Activated CD4-positive, alpha-beta memory T cell treated with anti-CD3 and anti-CD28 coated beads, Interleukin-2, amount 10 ng/mL, durations not matched to agents 7 days and 5 days (primary cell): ENCODE data around the gene CYP2A6. TPM values are rescaled to one million over a fixed set of nuclear protein-coding genes. Genes with fewer than 3 reads are reported as not detected.
"Not testable (repeated sequence)": the region's sequence is repeated elsewhere in the genome, so short reads cannot be mapped to it uniquely, and the experiment has no call there.

Experiments used
- CTCF ChIA-PET: fragments of 350-600 bp; sonication (Branson Sonifier 250); formaldehyde crosslinking; loops from one replicate; lab custom pipeline; 2021; ENCODE audit warnings: antibody characterized with exemption, inconsistent platforms; lab: Charles Lee
- POLR2A ChIA-PET: fragments of 350-600 bp; sonication (Branson Sonifier 250); formaldehyde crosslinking; loops from one replicate; lab custom pipeline; 2021; ENCODE audit warnings: antibody characterized with exemption; lab: Charles Lee
- DNase-seq: peaks from one replicate; pipeline ENCODE4 v3.0.0-alpha.2; 2020
- H3K27ac Mint-ChIP-seq: one replicate; pipeline ENCODE4 v1.8.0; 2021; ENCODE audit warnings: mild to moderate bottlenecking, mixed read lengths
- H3K27me3 Mint-ChIP-seq: one replicate; pipeline ENCODE4 v1.8.0; 2021; ENCODE audit warnings: mixed read lengths
- H3K36me3 Mint-ChIP-seq: one replicate; pipeline ENCODE4 v1.8.0; 2021; ENCODE audit warnings: low read depth, mixed read lengths
- H3K4me1 Mint-ChIP-seq: one replicate; pipeline ENCODE4 v1.8.0; 2021; ENCODE audit warnings: mixed read lengths
- H3K4me3 Mint-ChIP-seq: one replicate; pipeline ENCODE4 v1.8.0; 2021; ENCODE audit warnings: mild to moderate bottlenecking, mixed read lengths
- H3K9me3 Mint-ChIP-seq: one replicate; pipeline ENCODE4 v1.8.0; 2021; ENCODE audit warnings: mixed read lengths
- total RNA-seq, 2 experiments: library from RNA; stranded (reverse); gene quantifications; one replicate each; pipeline ENCODE4 v1.2.3, GENCODE V29; 2021

The CYP2A6 gene
- total RNA-seq, 2 experiments from 2014 or later, result not detected

- Mint-ChIP-seq H3K36me3 (no peaks in the 10 kb centered on the region), H3K27me3 (peaks cover 16% of the 10 kb centered on the region), H3K4me1 (peaks cover 7% of the 10 kb centered on the region), H3K4me3 (no peak overlapping the region), H3K9me3 (no peaks in the 10 kb centered on the region), H3K27ac (no peak overlapping the region)
- CTCF ChIA-PET, result interaction anchor here (1.1 kb wide), 1 partner anchor 18 kb away, joined by 3 read pairs; no protein-coding TSS in a partner anchor
- POLR2A ChIA-PET, result no interaction called here
- DNase-seq, result no peak
Measured at GRCh38 chr19:40836754-40837429, 13.4 kb downstream of the CYP2A6 start.

- H3K4me1 Mint-ChIP-seq, H3K4me3 Mint-ChIP-seq, H3K27me3 Mint-ChIP-seq, DNase-seq, H3K36me3 Mint-ChIP-seq, POLR2A ChIA-PET, H3K27ac Mint-ChIP-seq, H3K9me3 Mint-ChIP-seq: not testable (repeated sequence)
- CTCF ChIA-PET, result interaction anchor here (0.7 kb wide), 1 partner anchor 762 kb away, joined by 3 read pairs; no protein-coding TSS in a partner anchor
Measured at GRCh38 chr19:40833728-40834533, 16.3 kb downstream of the CYP2A6 start.

- H3K27ac Mint-ChIP-seq, H3K9me3 Mint-ChIP-seq, H3K4me3 Mint-ChIP-seq, H3K36me3 Mint-ChIP-seq, H3K27me3 Mint-ChIP-seq, DNase-seq, POLR2A ChIA-PET, H3K4me1 Mint-ChIP-seq: not testable (repeated sequence)
- CTCF ChIA-PET, result interaction anchor here (0.6 to 0.9 kb wide), 3 partner anchors 12 to 198 kb away, joined by 3 to 5 read pairs (median 3); no protein-coding TSS in a partner anchor
Measured at GRCh38 chr19:40832431-40832790, 17.8 kb downstream of the CYP2A6 start.

- DNase-seq, result no peak
- H3K27me3 Mint-ChIP-seq, result peaks cover 4% of the 10 kb centered on the region
- H3K9me3 Mint-ChIP-seq, result peaks cover 5% of the 10 kb centered on the region
- ChIA-PET CTCF (interaction anchor here (0.6 to 0.9 kb wide), 3 partner anchors 11 to 197 kb away, joined by 3 to 5 read pairs (median 3); no protein-coding TSS in a partner anchor), POLR2A (no interaction called here)
- H3K27ac Mint-ChIP-seq, result no peak overlapping the region
- H3K36me3 Mint-ChIP-seq, result peaks cover 10% of the 10 kb centered on the region
- peaks cover 15% of the 10 kb centered on the region for H3K4me1 Mint-ChIP-seq
- no peak overlapping the region for H3K4me3 Mint-ChIP-seq
Measured at GRCh38 chr19:40831502-40832430, 18.5 kb downstream of the CYP2A6 start.

GRCh38 chr19:40830741-40831140 lies 19.5 kb downstream of the CYP2A6 start:
- CTCF ChIA-PET, H3K4me3 Mint-ChIP-seq, POLR2A ChIA-PET, H3K9me3 Mint-ChIP-seq, H3K27me3 Mint-ChIP-seq, H3K27ac Mint-ChIP-seq, DNase-seq: not testable (repeated sequence)
- Mint-ChIP-seq H3K4me1 (peaks cover 21% of the 10 kb centered on the region), H3K36me3 (peaks cover 13% of the 10 kb centered on the region)

- POLR2A ChIA-PET, result no interaction called here
- peaks cover 7% of the 10 kb centered on the region for H3K9me3 Mint-ChIP-seq
Measured at GRCh38 chr19:40829205-40829604, 21.0 kb downstream of the CYP2A6 start.

DNA sequence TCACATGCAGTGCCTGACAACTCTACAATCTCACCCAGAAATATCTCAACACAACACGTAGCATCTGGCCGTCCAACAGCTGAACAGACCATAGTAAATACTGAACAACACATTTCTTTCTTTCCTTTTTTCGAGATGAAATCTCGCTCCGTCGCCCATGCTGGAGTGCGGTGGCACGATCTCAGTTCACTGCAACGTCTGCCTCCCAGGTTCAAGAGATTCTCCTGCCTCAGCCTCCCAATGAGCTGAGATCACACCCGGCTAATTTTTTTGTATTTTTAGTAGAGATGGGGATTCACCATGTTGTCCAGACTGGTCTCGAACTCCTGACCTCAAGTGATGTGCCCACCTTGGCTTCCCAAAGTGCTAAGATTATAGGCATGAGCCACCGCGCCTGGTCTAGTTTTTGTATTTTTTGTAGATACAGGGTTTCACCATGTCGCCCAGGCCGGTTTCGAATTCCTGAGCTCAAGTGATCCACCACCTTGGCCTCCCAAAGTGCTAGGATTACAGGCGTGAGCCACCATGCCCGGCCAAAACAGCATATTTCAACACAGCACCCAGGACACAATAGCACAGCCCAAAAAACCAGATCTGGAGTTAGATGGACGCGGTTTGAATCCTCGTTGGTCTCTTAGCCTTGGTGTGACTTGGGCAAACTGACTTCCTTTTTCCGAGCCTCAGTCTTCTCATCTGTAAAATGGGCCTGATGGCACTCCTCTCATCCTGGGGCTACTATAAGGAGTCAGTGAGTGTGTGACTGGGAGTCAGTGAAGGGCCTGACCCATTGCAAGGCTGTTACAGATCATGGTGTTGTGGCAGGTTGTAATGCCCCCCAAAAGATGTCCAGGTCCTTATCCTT lies 22.6 kb downstream of the CYP2A6 start:
- Mint-ChIP-seq H3K27me3 (no peaks in the 10 kb centered on the region), H3K27ac (peak overlapping the region; percentile 66), H3K4me3 (no peak overlapping the region), H3K36me3 (peaks cover 13% of the 10 kb centered on the region), H3K4me1 (peaks cover 29% of the 10 kb centered on the region), H3K9me3 (peaks cover 7% of the 10 kb centered on the region)
- peak; percentile 15 for DNase-seq
- ChIA-PET CTCF (interaction anchor here (1.6 to 1.7 kb wide), 2 partner anchors 165 to 193 kb away, joined by 4 to 5 read pairs; no protein-coding TSS in a partner anchor), POLR2A (no interaction called here)

More at GRCh38 chr19:40829205-40829604, 21.0 kb downstream of the CYP2A6 start:
- DNase-seq, result peak; percentile 0
- Mint-ChIP-seq H3K27ac (peak overlapping the region; percentile 16), H3K36me3 (peaks cover 13% of the 10 kb centered on the region), H3K27me3 (no peaks in the 10 kb centered on the region), H3K4me3 (no peak overlapping the region), H3K4me1 (peaks cover 27% of the 10 kb centered on the region)
- CTCF ChIA-PET, result no interaction called here

DNA sequence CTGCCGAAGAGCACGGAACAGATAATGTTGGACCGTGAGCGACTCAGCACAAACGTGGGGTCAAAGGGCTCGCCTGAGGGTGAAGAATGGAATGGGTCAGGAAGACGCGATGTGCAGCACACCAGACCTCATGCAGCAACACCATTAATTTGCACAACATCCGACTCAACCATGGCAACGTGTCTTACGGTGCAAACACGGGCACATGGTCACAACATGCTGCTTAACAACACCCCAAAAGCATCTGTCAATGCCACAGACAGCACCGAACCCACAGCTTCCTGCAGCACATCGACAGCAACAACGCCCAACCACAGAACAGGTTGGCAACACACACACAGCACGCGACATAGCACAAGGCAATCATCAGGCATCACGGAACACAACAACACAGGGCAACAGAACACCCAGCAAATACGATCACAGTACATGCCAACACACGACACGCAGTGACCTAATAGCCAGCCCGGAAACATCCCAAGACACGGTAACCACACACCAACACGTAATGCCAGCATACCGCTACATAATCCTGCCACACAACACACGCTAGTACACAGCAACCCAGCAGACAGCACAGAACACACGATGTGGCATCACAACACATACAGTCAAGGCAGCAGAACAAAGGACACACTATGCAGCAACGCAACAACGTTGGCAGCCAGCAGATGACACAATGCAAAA lies 23.4 kb downstream of the CYP2A6 start:
- H3K27me3 Mint-ChIP-seq, H3K9me3 Mint-ChIP-seq, POLR2A ChIA-PET, H3K4me3 Mint-ChIP-seq: not testable (repeated sequence)
- H3K4me1 Mint-ChIP-seq, result peaks cover 27% of the 10 kb centered on the region
- peak overlapping the region; percentile 66 for H3K27ac Mint-ChIP-seq
- CTCF ChIA-PET, result interaction anchor here (1.6 to 1.7 kb wide), 2 partner anchors 164 to 192 kb away, joined by 4 to 5 read pairs; no protein-coding TSS in a partner anchor
- DNase-seq, result peak; percentile 75
- peaks cover 13% of the 10 kb centered on the region for H3K36me3 Mint-ChIP-seq

- DNase-seq, H3K4me3 Mint-ChIP-seq, POLR2A ChIA-PET, CTCF ChIA-PET, H3K27me3 Mint-ChIP-seq, H3K9me3 Mint-ChIP-seq: not testable (repeated sequence)
- H3K36me3 Mint-ChIP-seq, result peaks cover 13% of the 10 kb centered on the region
- peak overlapping the region; percentile 66 for H3K27ac Mint-ChIP-seq
- H3K4me1 Mint-ChIP-seq, result peaks cover 27% of the 10 kb centered on the region
Measured at GRCh38 chr19:40826312-40826698, 23.9 kb downstream of the CYP2A6 start.

DNA sequence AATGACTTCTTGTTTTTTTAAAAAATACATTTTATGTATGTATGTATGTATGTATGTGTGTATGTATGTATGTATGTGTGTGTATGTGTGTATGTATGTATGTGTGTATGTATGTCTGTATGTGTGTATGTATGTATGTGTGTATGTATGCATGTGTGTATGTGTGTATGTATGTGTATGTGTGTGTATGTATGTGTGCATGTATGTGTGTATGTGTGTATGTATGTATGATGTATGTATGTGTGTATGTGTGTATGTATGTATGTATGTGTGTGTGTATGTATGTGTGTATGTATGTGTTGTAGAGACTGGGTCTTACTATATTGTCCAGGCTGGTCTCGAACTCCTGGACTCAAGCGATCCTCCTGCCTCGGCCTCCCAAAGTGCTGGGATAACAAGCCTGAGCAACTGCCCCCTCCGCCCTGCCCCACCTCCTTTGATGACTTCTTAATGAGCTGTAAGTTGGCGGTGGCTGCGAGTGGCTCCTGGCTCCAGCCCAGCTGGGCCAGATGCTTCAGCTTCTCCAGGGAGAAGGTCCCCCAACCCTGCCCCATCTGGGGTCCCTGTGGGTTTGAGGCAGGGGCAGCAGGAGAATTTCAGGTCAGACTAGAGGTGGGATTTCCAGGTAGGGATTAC lies 24.7 kb downstream of the CYP2A6 start:
- Mint-ChIP-seq H3K36me3 (peaks cover 13% of the 10 kb centered on the region), H3K4me1 (peaks cover 27% of the 10 kb centered on the region)
- H3K4me3 Mint-ChIP-seq, H3K27ac Mint-ChIP-seq, H3K27me3 Mint-ChIP-seq, DNase-seq, POLR2A ChIA-PET, H3K9me3 Mint-ChIP-seq, CTCF ChIA-PET: not testable (repeated sequence)

GRCh38 chr19:40824916-40825315 lies 25.3 kb downstream of the CYP2A6 start:
- H3K9me3 Mint-ChIP-seq, CTCF ChIA-PET, H3K27ac Mint-ChIP-seq, H3K27me3 Mint-ChIP-seq, H3K4me3 Mint-ChIP-seq, POLR2A ChIA-PET: not testable (repeated sequence)
- peak; percentile 12 for DNase-seq
- Mint-ChIP-seq H3K36me3 (peaks cover 13% of the 10 kb centered on the region), H3K4me1 (peaks cover 27% of the 10 kb centered on the region)
